Right renal cortex interstitium (tissue), 3 donors: ENCODE measurements around the gene GJA8. TPM values are rescaled to one million over a fixed set of nuclear protein-coding genes. Genes with fewer than 3 reads are reported as not detected.
"Not testable (repeated sequence)": the region's sequence is repeated elsewhere in the genome, so short reads cannot be mapped to it uniquely, and the experiment has no call there.

Experiments
- DNase-seq, 3 donors: peaks; one replicate each; pipeline ENCODE4 v3.0.0-alpha.2; 2013; ENCODE audit warnings: low read depth in 3 of 3, low spot score in 2 of 3
- polyA plus RNA-seq, 3 donors: library from polyadenylated mRNA; unstranded; fragments of 120-200 nt; gene quantifications; one replicate each; pipeline ENCODE4 v1.2.1, GENCODE V29; 2013; ENCODE audit not compliant: insufficient read length in 3 of 3

The GJA8 gene
- polyA plus RNA-seq, result under 1 TPM; 0.53 to 0.72 (median 0.65) TPM

DNA sequence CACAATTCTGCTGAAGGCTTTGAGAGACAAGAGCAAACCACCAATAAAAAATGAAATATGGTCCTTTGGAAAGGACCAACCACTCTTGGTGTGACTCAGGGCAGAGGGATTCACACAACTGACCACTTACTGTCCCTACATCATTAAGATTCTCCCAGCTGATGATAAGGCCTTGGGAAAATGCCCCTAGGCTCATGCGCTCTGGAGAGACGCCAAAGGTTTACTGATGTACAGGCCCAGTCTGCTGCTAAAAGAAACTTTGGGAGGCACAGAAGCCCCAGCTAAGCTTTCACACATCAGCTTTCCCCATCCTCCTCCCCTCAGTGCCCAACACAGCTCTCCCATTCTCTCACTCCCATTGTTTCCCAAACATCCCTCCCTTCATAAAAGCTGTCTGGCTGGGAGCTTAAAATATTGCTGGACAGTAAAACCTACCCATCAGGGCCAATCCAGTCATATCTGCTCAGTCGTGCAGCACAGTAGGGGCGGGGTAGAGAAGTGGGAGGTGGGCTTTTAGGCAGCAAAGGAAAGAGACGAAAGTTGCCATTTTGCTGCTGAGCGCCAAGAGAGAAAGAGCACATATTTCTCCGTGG is at the start of gene GJA8:
GJA8 (plus strand) TSS at position 543 of the 593 bp plus-strand sequence. CDS start 5,161 bp downstream, outside the sequence.
- DNase-seq, result no peak

DNA sequence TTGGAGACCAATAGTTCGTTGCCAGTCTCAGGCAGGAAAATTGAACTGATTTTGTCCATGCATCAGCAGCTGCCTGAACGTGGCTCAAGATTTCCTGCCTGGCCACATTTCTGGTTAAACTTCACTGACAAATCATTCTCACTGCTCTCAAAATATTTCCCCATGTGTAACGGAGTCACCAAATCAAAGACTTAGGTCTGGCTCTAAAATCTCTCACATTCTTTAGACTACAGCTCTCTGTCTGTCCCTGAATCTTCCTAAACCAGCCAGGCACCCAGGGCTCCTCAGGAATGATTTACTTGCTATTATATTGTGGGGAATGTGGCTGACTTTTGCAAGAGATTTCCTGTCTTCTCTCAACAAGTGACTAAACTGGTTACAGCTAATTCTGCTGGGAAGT is 49.2 kb upstream of the GJA8 start:
- DNase-seq, result no peak

DNA sequence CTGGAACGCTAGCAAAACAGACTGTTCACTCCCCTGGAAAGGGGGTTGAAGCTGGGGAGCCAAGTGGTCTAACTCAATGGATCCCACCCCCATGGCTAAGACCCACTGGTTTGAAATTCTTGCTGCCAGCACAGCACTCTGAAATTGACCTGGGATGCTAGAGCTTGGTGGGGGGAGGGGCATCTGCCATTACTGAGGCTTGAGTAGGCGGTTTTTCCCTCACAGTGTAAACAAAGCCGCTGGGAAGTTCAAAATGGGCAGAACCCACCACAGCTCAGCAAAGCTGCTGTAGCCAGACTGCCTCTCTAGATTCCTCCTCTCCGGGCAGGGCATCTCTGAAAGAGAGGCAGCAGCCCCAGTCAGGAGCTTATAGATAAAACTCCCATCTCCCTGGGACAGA is 47.6 kb upstream of the GJA8 start:
- not testable (repeated sequence) for DNase-seq

DNA sequence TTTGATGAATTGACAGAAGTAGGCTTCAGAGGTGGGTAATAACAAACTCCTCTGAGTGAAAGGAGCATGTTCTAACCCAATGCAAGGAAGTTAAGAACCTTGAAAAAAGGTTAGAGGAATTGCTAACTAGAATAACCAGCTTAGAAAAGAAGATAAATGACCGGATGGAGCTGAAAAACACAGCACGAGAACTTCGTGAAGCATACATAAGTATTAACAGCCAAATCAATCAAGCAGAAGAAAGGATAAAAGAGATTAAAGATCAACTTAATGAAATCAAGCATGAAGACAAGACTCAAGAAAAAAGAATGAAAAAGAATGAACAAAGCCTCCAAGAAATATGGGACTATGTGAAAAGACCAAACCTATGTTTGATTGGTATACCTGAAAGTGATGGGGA is 46.6 kb upstream of the GJA8 start:
- not testable (repeated sequence) for DNase-seq

DNA sequence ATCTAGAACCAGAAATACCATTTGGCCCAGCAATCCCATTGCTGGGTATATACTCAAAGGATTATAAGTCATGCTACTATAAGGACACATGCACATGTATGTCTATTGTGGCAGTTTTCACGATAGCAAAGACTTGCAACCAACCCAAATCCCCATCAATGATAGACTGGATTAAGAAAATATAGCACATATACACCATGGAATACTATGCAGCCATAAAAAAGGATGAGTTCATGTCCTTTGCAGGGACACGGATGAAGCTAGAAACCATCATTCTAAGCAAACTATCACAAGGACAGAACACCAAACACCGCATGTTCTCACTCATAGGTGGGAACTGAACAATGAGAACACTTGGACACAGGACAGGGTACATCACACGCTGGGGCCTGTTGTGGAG is 35.4 kb upstream of the GJA8 start:
- not testable (repeated sequence) for DNase-seq

DNA sequence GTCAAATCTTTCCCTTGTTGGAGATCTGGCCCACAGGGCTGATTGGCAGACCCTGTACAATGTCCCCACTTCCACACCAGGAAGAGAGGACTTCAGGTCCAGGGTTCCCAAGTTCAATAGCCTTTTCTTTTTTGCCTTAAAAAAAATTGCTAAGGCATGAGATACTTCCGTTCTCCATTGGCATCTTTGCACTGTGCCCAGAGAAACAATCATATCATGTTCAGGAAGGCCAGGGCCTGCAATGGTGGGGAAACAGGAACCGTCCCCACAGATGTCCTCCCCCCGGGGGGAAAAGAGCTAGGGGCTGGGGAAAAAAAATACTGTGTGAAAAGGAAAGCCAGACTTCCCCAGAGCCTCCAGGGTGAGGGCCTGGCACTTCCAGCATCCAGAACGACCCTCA is 24.6 kb upstream of the GJA8 start:
- no peak for DNase-seq

DNA sequence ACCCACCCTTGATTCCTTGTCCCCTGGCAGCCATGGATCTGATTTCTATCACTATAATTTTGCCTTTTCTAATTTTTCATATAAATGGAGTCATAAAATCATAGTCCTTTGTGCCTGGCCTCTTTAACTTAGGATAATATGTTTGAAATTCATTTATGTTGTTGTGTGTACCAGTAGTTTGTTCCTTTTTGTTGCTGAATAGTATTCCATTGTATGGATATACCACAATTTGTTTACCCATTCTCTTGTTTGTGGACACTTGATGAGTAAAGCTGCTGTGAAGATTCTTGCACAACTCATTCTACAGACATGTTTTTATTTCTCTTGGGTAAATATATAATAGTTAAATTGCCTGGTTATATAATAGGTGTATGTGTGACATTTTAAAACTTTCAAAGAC is 22.7 kb upstream of the GJA8 start:
- no peak for DNase-seq

DNA sequence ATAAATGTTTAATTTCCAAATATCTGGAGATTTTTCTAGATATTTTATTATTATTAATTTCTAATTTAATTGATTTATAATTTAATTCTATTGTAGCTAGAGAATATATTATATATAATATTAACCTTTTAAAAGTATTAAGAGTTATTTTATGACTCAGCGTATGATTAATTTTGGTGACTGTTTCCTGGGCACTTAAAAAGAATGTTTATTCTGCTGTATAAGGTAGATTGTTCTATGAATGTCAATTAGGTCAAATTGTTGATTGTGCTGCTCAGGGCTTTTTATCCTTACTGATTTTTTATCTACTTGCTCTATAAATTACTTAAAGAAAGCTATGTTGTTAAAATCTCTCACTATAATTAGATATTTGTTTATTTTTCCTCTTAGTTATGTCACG is 20.1 kb upstream of the GJA8 start:
- no peak for DNase-seq

DNA sequence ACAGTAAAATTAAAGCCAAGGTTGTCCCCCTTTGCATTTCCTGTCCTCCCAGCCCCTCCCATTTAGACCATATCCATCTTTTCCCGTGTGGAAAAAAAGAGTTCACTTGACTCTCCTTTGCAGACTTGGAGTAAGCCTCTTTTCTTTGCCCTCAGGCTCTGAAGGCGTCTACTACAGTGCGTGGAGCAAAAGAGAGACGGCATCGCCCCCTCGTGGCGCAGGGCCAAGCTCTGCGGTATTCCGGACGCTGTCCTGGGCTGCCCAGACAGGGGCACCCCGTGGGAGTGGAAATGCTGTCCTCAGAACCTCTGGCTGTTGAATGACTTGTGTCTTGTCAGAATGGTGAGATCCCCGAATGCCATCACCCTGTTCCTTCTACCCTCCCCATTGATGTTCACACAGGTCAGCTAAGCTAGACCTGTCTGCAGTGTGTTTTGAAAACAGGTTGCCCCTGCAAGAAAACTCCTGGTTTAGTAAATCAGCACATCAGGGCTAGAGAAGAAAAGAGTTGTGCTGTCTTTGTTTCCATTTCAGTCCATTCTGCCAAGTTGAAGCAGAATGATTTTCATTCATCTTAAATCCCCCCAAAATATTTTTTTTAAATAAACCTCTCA is 12.3 kb upstream of the GJA8 start:
- peak; percentile 47 to 57 (median 53) for DNase-seq

DNA sequence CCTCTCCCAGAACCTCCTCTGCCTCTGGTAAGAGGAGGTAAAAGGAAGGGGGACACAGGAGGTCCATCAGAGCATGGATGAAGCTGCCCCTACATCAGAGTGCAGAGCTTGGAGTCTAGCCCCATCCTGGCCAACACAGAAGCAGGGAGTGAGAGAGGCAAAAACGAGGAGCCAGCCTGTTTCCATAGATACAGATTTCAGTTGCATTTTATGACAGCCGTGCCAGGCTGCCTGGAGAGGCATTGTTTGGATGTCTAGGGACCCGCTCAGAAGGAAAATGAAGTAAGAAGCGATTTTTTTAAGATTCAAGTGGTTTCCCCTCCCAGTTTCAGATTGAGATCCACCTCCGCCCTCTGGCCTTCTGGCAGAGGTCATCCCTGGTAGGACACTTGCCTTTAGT is 11.5 kb upstream of the GJA8 start:
- no peak for DNase-seq

DNA sequence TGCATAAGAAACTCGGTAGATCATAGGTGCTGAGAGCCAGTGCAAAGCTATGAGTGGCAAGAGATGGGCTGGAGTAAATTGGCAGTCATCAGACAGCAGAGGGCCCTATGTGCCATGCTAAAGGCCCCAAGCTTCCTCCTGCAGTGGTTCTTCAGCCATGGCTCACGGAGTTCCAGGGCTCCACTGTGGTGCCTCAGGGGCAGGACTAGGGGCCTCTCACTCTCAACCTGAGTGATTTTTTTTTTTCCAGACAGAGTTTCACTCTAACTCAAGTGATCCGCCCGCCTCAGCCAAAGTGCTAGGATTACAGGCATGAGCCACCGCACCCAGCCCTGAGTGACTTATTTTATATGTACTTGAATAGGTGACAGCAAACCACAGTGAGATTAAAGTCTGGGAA is 10.4 kb upstream of the GJA8 start:
- no peak for DNase-seq

DNA sequence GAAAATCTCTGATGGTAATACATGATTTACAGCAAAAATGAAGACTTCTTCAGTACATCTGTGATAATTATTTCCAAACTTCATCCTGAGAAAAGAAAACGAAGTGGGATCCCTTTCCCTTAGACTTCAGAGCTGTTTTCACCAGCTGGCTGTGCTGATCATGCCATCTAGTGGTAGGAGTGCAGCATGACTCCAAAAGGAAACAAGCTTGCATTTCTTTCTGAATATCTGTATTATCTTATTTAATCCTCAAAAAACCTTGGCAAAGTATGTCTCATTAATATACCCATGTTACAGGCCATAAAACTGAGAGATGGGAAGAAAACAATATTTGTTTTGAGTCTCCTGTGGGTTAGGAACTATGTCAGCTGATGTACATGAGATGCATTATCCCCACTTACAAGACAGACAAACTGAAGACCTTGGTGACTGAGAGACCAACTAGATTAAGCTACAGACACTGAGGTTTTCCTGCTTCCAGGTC is 9.8 kb upstream of the GJA8 start:
- DNase-seq, result peak in 2 of 3 donors; percentile 36 to 50

DNA sequence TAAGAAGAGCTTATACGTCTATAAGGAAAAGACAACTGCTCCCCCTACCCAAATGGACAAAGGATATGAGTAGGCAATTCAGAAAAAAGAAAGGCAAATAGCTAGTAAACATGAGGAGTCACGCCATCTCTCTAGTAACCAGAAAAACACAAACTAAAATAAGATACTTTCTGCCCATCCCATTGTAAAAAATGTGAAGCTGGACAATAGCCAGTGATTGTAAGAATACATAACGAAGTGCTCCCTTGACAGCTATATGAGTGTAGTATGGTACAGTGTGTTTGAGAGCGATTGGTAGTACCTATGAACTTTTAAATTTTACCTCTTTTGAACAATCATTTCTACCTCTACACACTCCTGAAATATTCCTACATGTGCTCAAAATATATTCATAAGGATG is 7.5 kb upstream of the GJA8 start:
- DNase-seq, result no peak

DNA sequence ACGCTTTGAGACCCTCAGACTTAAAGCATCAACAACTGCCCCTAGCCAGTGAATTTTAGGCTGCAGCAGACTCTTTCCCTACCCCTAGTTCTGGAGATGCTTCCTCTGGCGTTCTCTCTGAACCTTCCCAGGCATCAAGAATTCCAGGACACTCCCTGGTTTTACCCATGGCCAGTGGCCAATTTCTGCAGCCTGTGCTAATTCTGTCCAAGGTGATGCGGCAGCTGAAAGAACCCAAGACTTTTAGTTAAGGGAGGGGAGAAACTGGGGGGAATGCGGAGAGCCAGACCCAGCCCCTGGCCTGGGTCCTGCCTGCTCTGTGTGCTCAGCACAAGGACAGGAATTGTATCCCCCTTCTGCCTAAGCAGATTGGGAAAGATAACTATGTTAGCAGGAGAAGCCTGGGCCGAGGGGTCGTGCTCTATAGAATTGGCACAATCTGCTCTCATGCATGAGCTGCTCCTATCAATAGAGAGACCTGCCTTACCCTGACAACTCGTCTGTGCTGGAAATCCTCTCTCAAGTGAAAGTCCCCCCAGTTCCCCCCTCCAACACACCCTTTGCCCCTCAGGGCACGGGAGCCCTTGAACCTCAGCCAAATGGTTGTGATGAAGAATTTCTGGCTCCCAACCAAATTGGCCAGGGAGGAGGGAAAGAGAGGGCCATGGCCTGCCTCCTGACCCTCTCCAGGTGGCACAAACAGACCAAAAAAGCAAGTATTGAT is 5.4 kb upstream of the GJA8 start:
- peak in 1 of 3 donors; percentile 9 for DNase-seq

DNA sequence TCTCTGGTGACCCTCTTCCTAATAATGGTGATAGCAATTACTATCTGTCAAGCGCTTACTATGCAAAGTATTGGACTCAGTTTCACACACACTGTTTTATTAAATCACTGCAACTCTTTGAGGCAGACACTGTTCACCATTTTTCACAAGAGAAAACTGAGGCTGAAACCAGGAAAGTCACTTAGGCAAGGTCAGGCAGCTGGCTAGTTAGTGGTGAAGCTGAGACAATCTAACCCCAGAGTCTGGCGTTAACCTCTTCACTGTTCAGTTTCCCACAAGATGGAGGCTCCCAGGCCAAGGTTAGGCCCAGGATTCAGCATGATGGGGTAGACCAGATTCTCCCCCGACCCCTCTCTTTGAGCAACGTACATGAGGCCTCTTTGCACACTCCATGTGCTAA is 4.8 kb upstream of the GJA8 start:
- no peak for DNase-seq

DNA sequence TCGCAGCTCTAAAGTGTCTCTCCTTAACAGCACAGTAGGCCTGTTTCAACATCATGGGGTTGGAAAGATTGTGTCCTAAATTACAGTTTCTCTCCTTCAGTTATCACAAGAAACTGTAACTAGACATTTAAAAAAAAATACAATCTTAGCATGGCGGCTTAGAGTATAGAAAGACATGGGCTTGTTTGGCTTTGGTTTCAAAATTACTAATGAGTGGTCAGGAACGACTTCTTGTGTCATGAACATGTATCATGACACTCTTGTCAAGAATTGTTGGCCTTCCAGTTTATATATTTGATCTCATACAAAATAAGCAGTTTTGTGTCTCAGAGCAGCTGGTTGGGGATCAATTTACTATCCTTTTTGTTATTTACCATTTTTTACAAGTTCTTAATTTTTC is 2.1 kb downstream of the GJA8 start:
- no peak for DNase-seq

DNA sequence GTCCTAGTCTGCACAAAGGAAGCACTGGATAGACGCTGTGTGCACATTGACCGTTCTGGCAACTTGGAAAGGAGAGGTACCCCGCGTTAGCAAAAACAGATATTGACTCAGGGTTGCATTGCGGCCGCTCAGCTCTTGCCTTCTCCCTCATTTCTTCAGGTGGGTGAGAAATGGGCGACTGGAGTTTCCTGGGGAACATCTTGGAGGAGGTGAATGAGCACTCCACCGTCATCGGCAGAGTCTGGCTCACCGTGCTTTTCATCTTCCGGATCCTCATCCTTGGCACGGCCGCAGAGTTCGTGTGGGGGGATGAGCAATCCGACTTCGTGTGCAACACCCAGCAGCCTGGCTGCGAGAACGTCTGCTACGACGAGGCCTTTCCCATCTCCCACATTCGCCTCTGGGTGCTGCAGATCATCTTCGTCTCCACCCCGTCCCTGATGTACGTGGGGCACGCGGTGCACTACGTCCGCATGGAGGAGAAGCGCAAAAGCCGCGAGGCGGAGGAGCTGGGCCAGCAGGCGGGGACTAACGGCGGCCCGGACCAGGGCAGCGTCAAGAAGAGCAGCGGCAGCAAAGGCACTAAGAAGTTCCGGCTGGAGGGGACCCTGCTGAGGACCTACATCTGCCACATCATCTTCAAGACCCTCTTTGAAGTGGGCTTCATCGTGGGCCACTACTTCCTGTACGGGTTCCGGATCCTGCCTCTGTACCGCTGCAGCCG is 5.4 kb downstream of the GJA8 start:
- no peak for DNase-seq

DNA sequence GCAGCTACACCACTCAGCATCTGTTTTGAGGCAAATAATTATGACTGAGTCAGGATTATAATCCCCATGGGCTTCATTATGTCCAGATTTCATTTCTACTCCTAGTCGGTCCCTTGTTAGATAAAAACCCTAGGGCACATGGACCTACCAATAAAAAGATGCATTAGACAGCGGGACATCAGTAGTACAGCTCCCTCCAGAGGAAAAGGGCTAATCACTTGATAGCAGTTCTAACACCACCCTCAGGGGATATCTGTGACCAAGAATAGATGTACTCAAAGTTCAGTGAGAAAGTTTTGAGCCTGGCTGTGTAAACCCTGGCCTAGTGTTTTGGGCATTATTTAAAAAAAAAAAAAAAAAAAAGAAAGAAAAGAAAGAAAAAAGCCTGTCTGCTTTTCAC is 10.0 kb downstream of the GJA8 start:
- DNase-seq, result no peak

DNA sequence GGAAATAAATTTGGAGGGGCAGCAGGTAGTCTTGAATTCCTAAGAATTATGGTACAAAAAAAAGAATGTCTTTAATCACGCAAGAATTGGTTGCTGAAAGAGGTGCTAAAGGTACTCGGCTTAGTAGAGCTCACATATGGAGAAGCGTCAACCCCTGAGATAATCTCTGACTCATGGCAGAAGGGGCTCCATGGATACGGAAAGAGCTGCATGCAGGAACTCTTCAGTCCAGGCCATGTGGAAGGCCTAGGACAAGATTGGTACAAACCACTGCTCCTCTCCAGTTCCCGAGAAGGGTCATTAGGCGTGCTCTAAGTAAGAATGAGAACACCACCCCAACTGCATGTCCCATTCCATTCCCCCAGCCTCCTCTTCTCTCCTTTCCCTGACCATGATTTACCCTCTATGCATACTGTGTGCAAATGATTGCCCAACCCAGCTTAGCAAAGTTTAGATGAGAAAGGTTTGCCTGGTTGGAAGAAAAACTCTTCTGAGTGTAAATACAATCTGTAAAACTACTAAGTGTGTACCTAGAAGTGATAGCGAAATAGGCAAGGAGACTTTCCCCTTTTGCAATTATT is 10.9 kb downstream of the GJA8 start:
- DNase-seq, result no peak

DNA sequence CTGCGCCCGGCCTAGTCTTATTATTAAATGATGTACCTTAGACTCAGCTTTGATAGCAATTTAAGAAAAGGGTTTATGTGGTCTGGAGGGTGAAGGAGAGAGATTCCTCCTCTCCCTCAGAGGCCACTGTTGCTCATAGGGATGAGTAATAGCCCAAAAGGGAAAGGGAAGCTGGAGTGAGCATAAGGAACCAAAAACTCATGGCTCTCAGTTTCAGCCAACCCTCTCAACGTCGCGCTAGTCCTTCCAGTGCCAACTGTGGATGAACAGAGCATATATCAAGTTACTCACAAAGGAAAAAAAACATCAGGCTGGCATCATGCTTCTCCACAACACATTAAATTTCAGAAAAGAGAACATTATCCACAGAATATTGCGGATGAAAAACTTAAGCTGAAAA is 17.3 kb downstream of the GJA8 start:
- no peak for DNase-seq

DNA sequence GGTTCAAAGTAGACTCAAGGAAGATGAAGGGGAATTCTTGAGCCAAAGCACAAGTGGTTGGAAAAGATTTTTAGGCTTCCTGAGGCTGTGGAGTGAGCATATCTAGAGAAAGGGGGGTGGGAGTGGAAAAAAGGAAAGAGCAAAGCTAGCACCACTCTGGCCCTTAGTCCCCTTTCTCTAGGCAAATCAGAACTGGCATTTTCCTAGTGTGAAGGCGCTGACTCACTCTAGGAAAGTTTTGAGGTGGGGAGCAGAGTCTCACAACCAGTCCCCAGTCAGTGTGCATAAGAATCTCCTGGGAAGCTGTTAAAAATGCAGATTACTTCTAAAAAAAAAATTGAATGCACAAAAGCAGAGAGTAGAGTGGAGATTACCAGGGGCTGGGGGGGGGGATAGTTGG is 22.2 kb downstream of the GJA8 start:
- no peak for DNase-seq
